Muscle of back (tissue), 11 donors: ENCODE measurements around the gene GOLGA6A. TPM values are rescaled to one million over a fixed set of nuclear protein-coding genes. Genes with fewer than 3 reads are reported as not detected.

Experiments
- DNase-seq, 3 donors: peaks; one replicate each; pipeline versions ENCODE4 v3.0.0 to v3.0.0-alpha.2; 2013
- polyA plus RNA-seq, 10 donors: library from polyadenylated mRNA; unstranded; fragments of 120-200 nt; gene quantifications; one replicate each; pipeline ENCODE4 v1.2.1, GENCODE V29; 2013; ENCODE audit not compliant: insufficient read length in 10 of 10

GOLGA6A gene
- polyA plus RNA-seq, 10 donors: 0.08 to 0.46 (median 0.15) TPM; not detected in 2

- DNase-seq: no peak
Measured at GRCh38 chr15:74037171-74038117, 44.9 kb downstream of the GOLGA6A start.

GRCh38 chr15:74036271-74037170, 45.8 kb downstream of the GOLGA6A start:
- DNase-seq: peak; percentile 54 to 77 (median 62)

- peak in 1 of 3 donors; percentile 20 for DNase-seq
Measured at GRCh38 chr15:74035121-74036017, 47.0 kb downstream of the GOLGA6A start.

GRCh38 chr15:74034206-74034755, 48.1 kb downstream of the GOLGA6A start:
- DNase-seq: no peak

- DNase-seq: no peak
Measured at GRCh38 chr15:74032606-74033561, 49.5 kb downstream of the GOLGA6A start.

- no peak for DNase-seq
Measured at GRCh38 chr15:74032046-74032445, 50.3 kb downstream of the GOLGA6A start.

- no peak for DNase-seq
Measured at GRCh38 chr15:74028646-74029045, 53.7 kb downstream of the GOLGA6A start.

GRCh38 chr15:74027688-74028087, 54.7 kb downstream of the GOLGA6A start:
- DNase-seq: no peak

- DNase-seq: no peak
Measured at GRCh38 chr15:74025436-74025835, 56.9 kb downstream of the GOLGA6A start.

GRCh38 chr15:74024687-74025086, 57.7 kb downstream of the GOLGA6A start:
- DNase-seq: no peak

- DNase-seq: no peak
Measured at GRCh38 chr15:74022706-74023470, 59.5 kb downstream of the GOLGA6A start.

Other genes with a start within 250 kb of the GOLGA6A start
- not detected for gene TBC1D21, start 209.0 kb downstream of the GOLGA6A start, polyA plus RNA-seq
- gene LOXL1, start 156.1 kb downstream of the GOLGA6A start, polyA plus RNA-seq: 10 to 100 TPM; 26.3 to 57.9 (median 34.6) TPM
- 10 to 100 TPM; 19.1 to 34.5 (median 30.0) TPM for gene STOML1, start 90.3 kb downstream of the GOLGA6A start, polyA plus RNA-seq
- gene PML, start 87.8 kb downstream of the GOLGA6A start, polyA plus RNA-seq: 10 to 100 TPM; 22.6 to 36.4 (median 28.7) TPM
- gene ISLR2, start 48.0 kb upstream of the GOLGA6A start, polyA plus RNA-seq: 1 to 10 TPM; 2.3 to 6.8 (median 4.4) TPM
- 100 to 1,000 TPM; 131 to 259 (median 181) TPM for gene ISLR, start 91.2 kb upstream of the GOLGA6A start, polyA plus RNA-seq
- gene STRA6, start 120.2 kb upstream of the GOLGA6A start, polyA plus RNA-seq: 1 to 10 TPM in 6 of 10 donors, under 1 TPM in 4; 0.58 to 1.9 (median 1.3) TPM
- gene CCDC33, start 153.8 kb upstream of the GOLGA6A start, polyA plus RNA-seq: under 1 TPM in 3 of 10 donors, not detected in 7; 0.05 to 0.31 (median 0.19) TPM